ENCODE results near the gene VWCE. TPM values are rescaled to one million over a fixed set of nuclear protein-coding genes. Genes with fewer than 3 reads are reported as not detected.

Gene VWCE
- total and polyA plus RNA-seq, 2 donors, result 2.4 to 11.5 TPM

GRCh38 chr11:61293867-61294716 is 1.0 kb downstream of the VWCE start:
- peak overlapping the region in 1 of 2 donors; percentile 43 for H3K27ac ChIP-seq (ENCODE audit: low read depth in 1 of 2, low read length in 1 of 2)
- H3K9me3 ChIP-seq (ENCODE audit: control insufficient read depth in 2 of 2, insufficient read depth in 1 of 2, low read length in 1 of 2), result peaks cover 0 to 2% of the 10 kb centered on the region in 2 donors
- DNase-seq (ENCODE audit: low read depth in 6 of 9, low spot score in 9 of 9), result peak in 4 of 9 donors; percentile 13 to 43 (median 29)
- peaks cover 10 to 32% of the 10 kb centered on the region in 2 donors for H3K4me1 ChIP-seq (ENCODE audit: control insufficient read depth in 2 of 2, insufficient read depth in 2 of 2, low read length in 2 of 2)
- peaks cover 8 to 12% of the 10 kb centered on the region in 2 donors for H3K36me3 ChIP-seq (ENCODE audit: control insufficient read depth in 2 of 2, insufficient read depth in 2 of 2, low read length in 1 of 2)
- WGBS, result 2% methylated on average over 60 of the region's 60 CpGs
- peak overlapping the region; percentile 64 to 84 for H3K4me3 ChIP-seq (ENCODE audit: low read length in 2 of 2)
- H3K27me3 ChIP-seq (ENCODE audit: control insufficient read depth in 2 of 2, insufficient read depth in 1 of 2, low read length in 1 of 2), result peaks cover 0 to 17% of the 10 kb centered on the region in 2 donors

GRCh38 chr11:61292356-61292755 is 2.8 kb downstream of the VWCE start:
- Histone ChIP-seq H3K36me3 (ENCODE audit: control insufficient read depth in 2 of 2, insufficient read depth in 2 of 2, low read length in 1 of 2) (peaks cover 0 to 6% of the 10 kb centered on the region in 2 donors), H3K4me1 (ENCODE audit: control insufficient read depth in 2 of 2, insufficient read depth in 2 of 2, low read length in 2 of 2) (peaks cover 7 to 24% of the 10 kb centered on the region in 2 donors), H3K9me3 (ENCODE audit: control insufficient read depth in 2 of 2, insufficient read depth in 1 of 2, low read length in 1 of 2) (peaks cover 0 to 2% of the 10 kb centered on the region in 2 donors), H3K27ac (ENCODE audit: low read depth in 1 of 2, low read length in 1 of 2) (no peak overlapping the region), H3K27me3 (ENCODE audit: control insufficient read depth in 2 of 2, insufficient read depth in 1 of 2, low read length in 1 of 2) (peaks cover 0 to 17% of the 10 kb centered on the region in 2 donors), H3K4me3 (ENCODE audit: low read length in 2 of 2) (no peak overlapping the region)
- 98% methylated on average over 2 of the region's 2 CpGs for WGBS
- DNase-seq (ENCODE audit: low read depth in 6 of 9, low spot score in 9 of 9), result no peak

- no peak for DNase-seq (ENCODE audit: low read depth in 6 of 9, low spot score in 9 of 9)
Observed at GRCh38 chr11:61290905-61291690, 4.0 kb downstream of the VWCE start.

GRCh38 chr11:61287338-61287977 is 7.7 kb downstream of the VWCE start:
- H3K27ac ChIP-seq (ENCODE audit: low read depth in 1 of 2, low read length in 1 of 2), result no peak overlapping the region
- 95% methylated on average over 14 of the region's 14 CpGs for whole genome bisulfite sequencing
- H3K4me1 ChIP-seq (ENCODE audit: control insufficient read depth in 2 of 2, insufficient read depth in 2 of 2, low read length in 2 of 2), result no peaks in the 10 kb centered on the region
- H3K4me3 ChIP-seq (ENCODE audit: low read length in 2 of 2), result no peak overlapping the region
- peaks cover 0 to 2% of the 10 kb centered on the region in 2 donors for H3K9me3 ChIP-seq (ENCODE audit: control insufficient read depth in 2 of 2, insufficient read depth in 1 of 2, low read length in 1 of 2)
- H3K36me3 ChIP-seq (ENCODE audit: control insufficient read depth in 2 of 2, insufficient read depth in 2 of 2, low read length in 1 of 2), result peaks cover 5 to 12% of the 10 kb centered on the region in 2 donors
- DNase-seq (ENCODE audit: low read depth in 6 of 9, low spot score in 9 of 9), result no peak
- H3K27me3 ChIP-seq (ENCODE audit: control insufficient read depth in 2 of 2, insufficient read depth in 1 of 2, low read length in 1 of 2), result no peaks in the 10 kb centered on the region

More at GRCh38 chr11:61290905-61291690, 4.0 kb downstream of the VWCE start:
- Histone ChIP-seq H3K4me3 (ENCODE audit: low read length in 2 of 2) (no peak overlapping the region), H3K27ac (ENCODE audit: low read depth in 1 of 2, low read length in 1 of 2) (no peak overlapping the region), H3K36me3 (ENCODE audit: control insufficient read depth in 2 of 2, insufficient read depth in 2 of 2, low read length in 1 of 2) (peaks cover 2 to 8% of the 10 kb centered on the region in 2 donors), H3K27me3 (ENCODE audit: control insufficient read depth in 2 of 2, insufficient read depth in 1 of 2, low read length in 1 of 2) (peaks cover 0 to 17% of the 10 kb centered on the region in 2 donors), H3K4me1 (ENCODE audit: control insufficient read depth in 2 of 2, insufficient read depth in 2 of 2, low read length in 2 of 2) (peaks cover 7 to 20% of the 10 kb centered on the region in 2 donors), H3K9me3 (ENCODE audit: control insufficient read depth in 2 of 2, insufficient read depth in 1 of 2, low read length in 1 of 2) (peaks cover 0 to 2% of the 10 kb centered on the region in 2 donors)
- 94% methylated on average over 12 of the region's 12 CpGs for WGBS

GRCh38 chr11:61283613-61284012 is 11.5 kb downstream of the VWCE start:
- Histone ChIP-seq H3K4me1 (ENCODE audit: control insufficient read depth in 2 of 2, insufficient read depth in 2 of 2, low read length in 2 of 2) (no peaks in the 10 kb centered on the region), H3K4me3 (ENCODE audit: low read length in 2 of 2) (no peak overlapping the region), H3K27me3 (ENCODE audit: control insufficient read depth in 2 of 2, insufficient read depth in 1 of 2, low read length in 1 of 2) (no peaks in the 10 kb centered on the region), H3K36me3 (ENCODE audit: control insufficient read depth in 2 of 2, insufficient read depth in 2 of 2, low read length in 1 of 2) (peaks cover 17 to 18% of the 10 kb centered on the region in 2 donors), H3K27ac (ENCODE audit: low read depth in 1 of 2, low read length in 1 of 2) (no peak overlapping the region), H3K9me3 (ENCODE audit: control insufficient read depth in 2 of 2, insufficient read depth in 1 of 2, low read length in 1 of 2) (no peaks in the 10 kb centered on the region)
- DNase-seq (ENCODE audit: low read depth in 6 of 9, low spot score in 9 of 9), result no peak
- 96% methylated on average over 4 of the region's 4 CpGs for WGBS

DNA sequence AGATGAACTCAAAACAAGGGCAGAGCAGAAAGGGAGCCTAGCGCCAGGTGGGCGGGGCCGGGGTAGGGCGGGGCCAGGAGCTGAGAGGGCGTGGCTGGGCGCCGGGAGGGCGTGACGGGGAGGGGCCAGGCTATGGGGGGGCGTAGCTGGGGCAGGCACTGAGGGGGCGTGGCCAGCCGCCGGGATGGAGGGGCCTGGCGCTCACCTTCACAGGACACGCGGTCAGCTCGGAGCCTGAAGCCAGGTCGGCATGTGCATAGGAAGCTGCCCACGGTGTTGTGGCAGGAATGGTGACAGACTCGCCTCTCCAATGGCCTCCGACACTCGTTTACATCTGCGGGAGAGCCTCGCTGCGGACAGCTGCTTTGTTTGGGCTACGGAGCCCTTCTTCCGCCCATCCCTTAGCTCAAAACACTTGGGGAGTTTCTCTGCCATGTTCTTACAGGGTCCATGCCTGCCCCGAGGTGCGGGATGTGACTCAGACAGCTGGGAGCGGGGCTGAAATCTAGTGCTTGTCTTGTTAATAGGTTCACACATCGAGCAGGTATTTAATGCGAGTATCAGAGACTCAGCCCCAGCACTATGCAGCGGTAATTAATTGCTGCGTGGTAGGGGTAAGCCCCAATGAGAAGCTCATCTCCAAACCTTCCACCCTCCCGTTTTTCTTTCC is 13.4 kb downstream of the VWCE start:
- Histone ChIP-seq H3K9me3 (ENCODE audit: control insufficient read depth in 2 of 2, insufficient read depth in 1 of 2, low read length in 1 of 2) (no peaks in the 10 kb centered on the region), H3K36me3 (ENCODE audit: control insufficient read depth in 2 of 2, insufficient read depth in 2 of 2, low read length in 1 of 2) (peaks cover 17 to 20% of the 10 kb centered on the region in 2 donors), H3K4me1 (ENCODE audit: control insufficient read depth in 2 of 2, insufficient read depth in 2 of 2, low read length in 2 of 2) (no peaks in the 10 kb centered on the region), H3K27ac (ENCODE audit: low read depth in 1 of 2, low read length in 1 of 2) (no peak overlapping the region), H3K27me3 (ENCODE audit: control insufficient read depth in 2 of 2, insufficient read depth in 1 of 2, low read length in 1 of 2) (no peaks in the 10 kb centered on the region), H3K4me3 (ENCODE audit: low read length in 2 of 2) (no peak overlapping the region)
- 88% methylated on average over 35 of the region's 35 CpGs for WGBS
- no peak for DNase-seq (ENCODE audit: low read depth in 6 of 9, low spot score in 9 of 9)

GRCh38 chr11:61280883-61281580 is 14.1 kb downstream of the VWCE start:
- H3K36me3 ChIP-seq (ENCODE audit: control insufficient read depth in 2 of 2, insufficient read depth in 2 of 2, low read length in 1 of 2), result peaks cover 14 to 18% of the 10 kb centered on the region in 2 donors
- no peaks in the 10 kb centered on the region for H3K27me3 ChIP-seq (ENCODE audit: control insufficient read depth in 2 of 2, insufficient read depth in 1 of 2, low read length in 1 of 2)
- no peak overlapping the region for H3K4me3 ChIP-seq (ENCODE audit: low read length in 2 of 2)
- DNase-seq (ENCODE audit: low read depth in 6 of 9, low spot score in 9 of 9), result no peak
- WGBS, result 97% methylated on average over 20 of the region's 20 CpGs
- no peaks in the 10 kb centered on the region for H3K9me3 ChIP-seq (ENCODE audit: control insufficient read depth in 2 of 2, insufficient read depth in 1 of 2, low read length in 1 of 2)
- H3K4me1 ChIP-seq (ENCODE audit: control insufficient read depth in 2 of 2, insufficient read depth in 2 of 2, low read length in 2 of 2), result no peaks in the 10 kb centered on the region
- no peak overlapping the region for H3K27ac ChIP-seq (ENCODE audit: low read depth in 1 of 2, low read length in 1 of 2)

All from thymus (tissue), 11 donors.